Articular chondrocyte of knee joint (primary cell): ENCODE data around the gene MT1F. TPM values are rescaled to one million over a fixed set of nuclear protein-coding genes. Genes with fewer than 3 reads are reported as not detected.

Source experiments
- total RNA-seq: library from RNA; depleted of rRNA; stranded (reverse); fragments of >200 nt; gene quantifications from 2 replicates; pipeline ENCODE4 v1.2.3, GENCODE V29; 2012

The MT1F gene
- total RNA-seq: 0.39 and 0.65 TPM in 2 replicates

GRCh38 chr16:56657555-56658326 lies at the start of gene MT1F:
TSS of gene MT1F (plus strand) at chr16:56657959. CDS start at chr16:56658059, 100 bp downstream.

GRCh38 chr16:56608043-56608875 lies 49.5 kb upstream of the MT1F start, which contains the start of gene MT2A:
TSS of gene MT2A (plus strand) at chr16:56608584. CDS start at chr16:56608656, 72 bp downstream.

GRCh38 chr16:56625140-56625942 lies 32.4 kb upstream of the MT1F start, which contains the start of gene MT1E:
TSS of gene MT1E (plus strand) at chr16:56625781. CDS start at chr16:56625852, 71 bp downstream.

DNA sequence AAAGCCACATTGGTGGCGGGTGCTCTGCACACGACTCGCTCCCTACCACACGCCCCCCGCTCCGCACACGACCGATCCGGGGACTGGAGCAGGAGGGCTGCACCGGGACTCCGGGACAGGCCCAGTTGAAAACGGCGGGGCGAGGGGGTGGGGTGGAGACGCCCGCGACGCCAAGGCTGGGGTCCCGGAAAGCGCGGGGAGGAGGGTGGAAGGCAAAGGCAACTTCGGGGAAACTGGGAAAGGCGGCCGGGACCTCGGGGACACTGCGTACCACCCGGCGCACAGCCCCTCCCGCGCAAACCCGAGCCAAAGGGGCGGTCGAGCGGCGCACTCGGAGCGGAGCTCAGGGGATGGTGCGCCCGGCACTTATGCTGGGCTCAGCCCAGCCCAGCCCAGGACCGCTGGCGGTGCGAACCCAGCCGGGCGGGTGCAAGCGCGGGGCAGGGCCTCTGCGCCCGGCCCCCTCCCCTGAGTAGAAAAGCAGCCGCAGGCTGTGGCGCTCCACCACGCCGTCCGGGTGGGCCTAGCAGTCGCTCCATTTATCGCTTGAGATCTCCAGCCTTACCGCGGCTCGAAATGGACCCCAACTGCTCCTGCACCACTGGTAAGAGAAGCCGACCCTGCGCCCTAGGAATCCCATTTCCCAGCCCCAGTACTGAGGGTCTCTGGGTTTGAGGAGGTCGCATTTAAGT lies 25.5 kb upstream of the MT1F start, which contains the start of gene MT1M:
Gene MT1M, plus strand, starts transcription at position 504 of the 692 bp plus-strand sequence. Its CDS starts 73 bp downstream, at position 577.

DNA sequence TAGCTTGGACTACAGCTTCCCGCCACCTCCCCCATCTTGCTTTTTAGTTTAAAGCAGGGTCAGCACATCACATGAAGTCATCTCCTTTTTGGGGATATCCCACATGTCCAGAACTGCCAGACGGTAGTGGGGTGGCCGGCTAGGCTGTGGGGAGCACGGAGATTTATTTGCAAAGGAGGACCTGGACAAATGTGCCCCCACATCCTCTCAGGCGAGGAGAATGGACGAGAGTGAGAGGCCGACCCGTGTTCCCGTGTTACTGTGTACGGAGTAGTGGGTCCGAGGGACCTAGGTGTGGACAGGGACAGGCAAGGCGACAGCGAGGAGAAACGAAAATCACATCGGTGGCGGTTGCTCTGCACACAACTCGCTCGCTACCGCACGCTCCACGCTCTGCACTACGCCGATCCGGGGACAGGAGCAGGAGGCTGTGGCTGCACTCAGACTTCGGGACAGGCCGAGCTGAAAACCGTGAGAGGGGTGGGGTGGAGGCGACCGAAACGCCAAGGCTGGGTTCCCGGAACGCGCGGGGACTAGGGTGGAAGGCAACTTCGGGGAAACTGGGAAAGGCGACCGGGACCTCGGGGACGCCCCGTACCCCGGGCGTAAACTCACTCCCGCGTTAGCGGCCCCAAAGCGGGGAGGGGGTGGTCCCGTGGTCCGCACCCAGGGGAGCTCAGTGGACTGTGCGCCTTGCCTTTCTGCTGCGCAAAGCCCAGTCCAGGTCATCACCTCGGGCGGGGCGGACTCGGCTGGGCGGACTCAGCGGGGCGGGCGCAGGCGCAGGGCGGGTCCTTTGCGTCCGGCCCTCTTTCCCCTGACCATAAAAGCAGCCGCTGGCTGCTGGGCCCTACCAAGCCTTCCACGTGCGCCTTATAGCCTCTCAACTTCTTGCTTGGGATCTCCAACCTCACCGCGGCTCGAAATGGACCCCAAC lies 19.7 kb upstream of the MT1F start, which contains the start of gene MT1A:
Gene MT1A, plus strand, starts transcription at position 853 of the 937 bp plus-strand sequence. Its CDS starts 73 bp downstream, at position 926.

GRCh38 chr16:56651586-56651985 lies 6.2 kb upstream of the MT1F start, which contains the start of gene MT1B:
TSS of gene MT1B (plus strand) at chr16:56651886. CDS start at chr16:56651954, 68 bp downstream.

DNA sequence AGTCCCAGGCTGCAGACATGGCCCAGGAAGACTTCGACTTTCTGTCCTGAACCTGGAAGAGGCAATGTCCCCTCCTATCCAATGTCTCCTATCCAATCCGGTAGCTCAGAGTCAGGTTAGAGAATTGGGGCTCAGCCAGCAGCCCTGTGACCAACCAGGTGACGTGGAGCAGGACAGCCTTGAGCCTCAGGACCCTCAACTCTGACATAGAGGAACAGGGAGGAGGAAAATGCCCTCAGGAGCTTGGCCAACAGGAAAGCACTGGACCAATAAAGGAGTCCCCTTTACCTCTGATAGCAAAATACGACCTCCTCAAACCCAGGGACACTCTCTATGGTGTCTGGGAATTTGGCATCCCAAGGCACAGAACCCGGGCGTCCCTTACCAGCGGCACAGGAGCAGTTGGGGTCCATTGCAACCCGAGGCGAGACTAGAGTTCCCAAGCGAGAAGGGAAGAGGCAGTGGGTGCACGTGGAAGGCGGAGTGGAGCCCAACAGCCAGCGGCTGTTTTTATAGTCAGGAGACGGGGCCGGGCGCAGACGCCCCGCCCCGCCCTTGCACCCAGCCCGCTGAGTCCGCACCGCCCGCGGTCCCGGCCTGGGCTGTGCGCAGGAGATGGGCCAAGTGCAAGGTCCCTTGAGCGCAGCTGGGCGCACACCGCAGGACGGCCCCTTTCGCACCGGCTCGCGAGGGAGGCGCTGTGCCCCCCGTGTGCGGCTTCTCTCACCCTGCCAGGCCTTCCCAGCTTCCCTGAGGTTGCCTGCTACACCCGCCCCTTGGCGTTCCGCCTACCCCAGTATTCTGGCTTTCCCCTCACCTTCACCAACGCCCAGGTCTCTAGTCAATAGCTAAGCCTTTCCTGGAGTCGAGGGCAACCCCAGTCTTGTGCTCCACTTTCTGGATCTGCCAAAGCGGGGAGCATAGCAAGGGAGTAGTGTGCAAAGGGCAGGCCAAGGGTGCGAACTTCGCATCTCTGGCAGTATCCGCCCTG lies 10.1 kb downstream of the MT1F start, which contains the start of gene MT1G:
Gene MT1G, minus strand, starts transcription at position 485 of the 991 bp plus-strand sequence. Its CDS starts 72 bp downstream, at position 413.

DNA sequence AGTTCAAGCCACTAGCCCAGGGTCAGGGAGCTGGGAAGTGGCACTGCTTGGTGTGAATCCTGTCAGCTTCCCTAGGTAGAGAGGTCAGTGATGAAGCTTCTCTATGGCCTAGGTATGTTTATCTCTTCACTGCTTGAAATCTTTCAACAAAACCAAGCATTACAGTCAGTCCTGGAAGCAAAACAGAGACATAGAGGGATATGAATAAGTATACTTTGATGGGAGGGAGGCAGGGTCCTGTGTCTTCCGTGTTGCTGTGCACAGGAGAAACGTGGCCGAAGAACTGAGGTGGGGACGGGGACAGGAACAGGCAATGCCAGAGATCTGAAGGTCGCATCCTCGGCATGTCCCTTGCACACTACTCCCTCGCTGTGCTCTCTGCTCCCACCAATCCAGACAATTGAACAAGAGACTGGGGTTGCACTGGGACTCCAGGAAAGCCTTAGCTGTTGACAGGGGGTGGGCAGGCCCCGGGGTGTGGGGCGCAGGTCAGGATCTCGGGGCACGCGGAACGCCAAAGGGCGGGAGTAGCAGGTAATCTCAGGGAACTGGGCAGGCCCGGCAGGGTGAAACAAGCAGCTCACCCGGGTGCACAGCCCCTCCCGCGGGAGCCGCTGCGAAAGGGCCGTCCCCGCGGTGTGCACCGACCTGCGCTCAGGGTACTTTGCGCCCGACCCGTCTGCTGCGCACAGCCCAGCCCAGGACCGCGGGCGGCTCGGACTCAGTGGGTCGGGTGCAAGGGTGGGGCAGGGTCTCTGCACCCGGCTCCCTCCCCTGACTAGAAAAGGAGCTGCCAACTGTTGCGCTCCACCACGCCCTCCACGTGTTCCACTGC lies 11.5 kb downstream of the MT1F start, which contains the start of gene MT1H:
Gene MT1H, plus strand, starts transcription at position 810 of the 835 bp plus-strand sequence. CDS start 71 bp downstream, outside the sequence.

GRCh38 chr16:56681939-56682702 lies 24.4 kb downstream of the MT1F start, which contains the start of gene MT1X:
TSS of gene MT1X (plus strand) at chr16:56682470. CDS start at chr16:56682541, 71 bp downstream.

Other genes starting within 250 kb of the MT1F start
- gene AMFR, start 232.4 kb upstream of the MT1F start, total RNA-seq: 191 and 221 TPM in 2 replicates
- gene NUDT21, start 206.6 kb upstream of the MT1F start, total RNA-seq: 97.9 and 112 TPM in 2 replicates
- 51.0 and 65.2 TPM in 2 replicates for gene OGFOD1, start 206.4 kb upstream of the MT1F start, total RNA-seq
- gene BBS2, start 137.9 kb upstream of the MT1F start, total RNA-seq: 69.4 and 82.0 TPM in 2 replicates
- gene MT4, start 92.9 kb upstream of the MT1F start, total RNA-seq: not detected in 2 replicates
- not detected in 2 replicates for gene MT3, start 68.4 kb upstream of the MT1F start, total RNA-seq
- 25.3 and 37.2 TPM in 2 replicates for gene MT2A, start 49.4 kb upstream of the MT1F start, total RNA-seq
- gene MT1E, start 32.2 kb upstream of the MT1F start, total RNA-seq: 50.9 and 55.0 TPM in 2 replicates
- gene MT1M, start 25.3 kb upstream of the MT1F start, total RNA-seq: 3.1 and 6.3 TPM in 2 replicates
- 1.0 TPM in 1 of 2 replicates, not detected in the other for gene MT1A, start 19.3 kb upstream of the MT1F start, total RNA-seq
- not detected in 2 replicates for gene MT1B, start 6.1 kb upstream of the MT1F start, total RNA-seq
- gene MT1G, start 10.1 kb downstream of the MT1F start, total RNA-seq: 0.65 TPM in 1 of 2 replicates, not detected in the other
- gene MT1H, start 11.9 kb downstream of the MT1F start, total RNA-seq: not detected in 2 replicates
- gene MT1X, start 24.5 kb downstream of the MT1F start, total RNA-seq: 32.1 and 175 TPM in 2 replicates
- 29.0 and 37.1 TPM in 2 replicates for gene NUP93, start 72.2 kb downstream of the MT1F start, total RNA-seq
- gene SLC12A3, start 207.2 kb downstream of the MT1F start, total RNA-seq: not detected in 2 replicates